8988T (cell line): ENCODE data around the gene PRKAR2A.
"Not testable (repeated sequence)": the region's sequence is repeated elsewhere in the genome, so short reads cannot be mapped to it uniquely, and the experiment has no call there.

Source experiments
- DNase-seq: peaks from one replicate; pipeline ENCODE4 v3.0.0; 2011

PRKAR2A gene

GRCh38 chr3:48723725-48724124 lies 123.9 kb downstream of the PRKAR2A start:
- no peak for DNase-seq

- DNase-seq: not testable (repeated sequence)
These were observed 124.4 kb downstream of the PRKAR2A start for GRCh38 chr3:48723293-48723692.

GRCh38 chr3:48716982-48717746 lies 130.5 kb downstream of the PRKAR2A start, which contains the start of gene IP6K2:
Gene IP6K2 (minus strand): TSS chr3:48717221. CDS start chr3:48695291, 21,930 bp downstream.
- peak; percentile 91 for DNase-seq

GRCh38 chr3:48716508-48716981 lies 131.1 kb downstream of the PRKAR2A start:
- no peak for DNase-seq

GRCh38 chr3:48715174-48715800 lies 132.4 kb downstream of the PRKAR2A start:
- DNase-seq: no peak

- no peak for DNase-seq
These were observed 135.9 kb downstream of the PRKAR2A start for GRCh38 chr3:48711727-48712126.

- no peak for DNase-seq
These were observed 138.6 kb downstream of the PRKAR2A start for GRCh38 chr3:48709051-48709461.

GRCh38 chr3:48708481-48708889 lies 139.2 kb downstream of the PRKAR2A start:
- DNase-seq: no peak

- no peak for DNase-seq
These were observed 140.5 kb downstream of the PRKAR2A start for GRCh38 chr3:48707157-48707556.

GRCh38 chr3:48702320-48702920 lies 145.3 kb downstream of the PRKAR2A start:
- DNase-seq: no peak

GRCh38 chr3:48700731-48701405 lies 146.8 kb downstream of the PRKAR2A start:
- no peak for DNase-seq

- no peak for DNase-seq
These were observed 148.8 kb downstream of the PRKAR2A start for GRCh38 chr3:48698891-48699290.

- DNase-seq: no peak
These were observed 149.7 kb downstream of the PRKAR2A start for GRCh38 chr3:48697952-48698351.

- DNase-seq: no peak
These were observed 151.1 kb downstream of the PRKAR2A start for GRCh38 chr3:48696601-48697000.
